HG03460 (cell line): ENCODE results near the gene ANKS1B.

Experiments
- ATAC-seq: cut with Tn5 transposase; IDR thresholded peaks from one replicate; pipeline ENCODE4 v1.9.1; 2021; ENCODE audit not compliant: unreplicated experiment

ANKS1B gene

GRCh38 chr12:98748463-98748862 lies 1236.3 kb downstream of the ANKS1B start:
- no peak for ATAC-seq

GRCh38 chr12:98745578-98746391 lies 1239.0 kb downstream of the ANKS1B start:
- ATAC-seq, result no peak

- ATAC-seq, result no peak
These were observed 1240.1 kb downstream of the ANKS1B start for GRCh38 chr12:98744680-98745079.

GRCh38 chr12:98743362-98743953 lies 1241.3 kb downstream of the ANKS1B start:
- ATAC-seq, result no peak

GRCh38 chr12:98741556-98742265 lies 1243.0 kb downstream of the ANKS1B start:
- no peak for ATAC-seq

- no peak for ATAC-seq
These were observed 1243.6 kb downstream of the ANKS1B start for GRCh38 chr12:98741196-98741555.

GRCh38 chr12:98740751-98741150 lies 1244.0 kb downstream of the ANKS1B start:
- ATAC-seq, result no peak

- no peak for ATAC-seq
These were observed 1246.2 kb downstream of the ANKS1B start for GRCh38 chr12:98738539-98738938.

GRCh38 chr12:98738002-98738401 lies 1246.7 kb downstream of the ANKS1B start:
- no peak for ATAC-seq

GRCh38 chr12:98737322-98737712 lies 1247.4 kb downstream of the ANKS1B start:
- no peak for ATAC-seq

GRCh38 chr12:98736352-98737321 lies 1248.1 kb downstream of the ANKS1B start:
- ATAC-seq, result no peak

GRCh38 chr12:98735821-98736220 lies 1248.9 kb downstream of the ANKS1B start:
- ATAC-seq, result no peak

- ATAC-seq, result no peak
These were observed 1250.9 kb downstream of the ANKS1B start for GRCh38 chr12:98733667-98734350.

- ATAC-seq, result no peak
These were observed 1254.3 kb downstream of the ANKS1B start for GRCh38 chr12:98730412-98730811.

GRCh38 chr12:98727196-98727595 lies 1257.5 kb downstream of the ANKS1B start:
- no peak for ATAC-seq

GRCh38 chr12:98725476-98726247 lies 1259.1 kb downstream of the ANKS1B start:
- ATAC-seq, result peak; percentile 78

GRCh38 chr12:98724384-98725155 lies 1260.2 kb downstream of the ANKS1B start:
- ATAC-seq, result no peak

- no peak for ATAC-seq
These were observed 1263.5 kb downstream of the ANKS1B start for GRCh38 chr12:98721204-98721702.
